HG02610 (cell line): ENCODE results near the gene ULK1.

ENCODE experiments used
- ATAC-seq: cut with Tn5 transposase; IDR thresholded peaks from one replicate; pipeline ENCODE4 v1.9.1; 2021; ENCODE audit warnings: mild to moderate bottlenecking, moderate library complexity; ENCODE audit not compliant: unreplicated experiment

Gene ULK1

GRCh38 chr12:131894313-131894860 is at the start of gene ULK1:
ULK1 (plus strand) TSS chr12:131894622; CDS start chr12:131895002, 380 bp downstream.
- ATAC-seq, result peak; percentile 80

GRCh38 chr12:131844656-131845055 is 49.8 kb upstream of the ULK1 start:
- no peak for ATAC-seq

GRCh38 chr12:131845121-131845520 is 49.3 kb upstream of the ULK1 start:
- ATAC-seq, result no peak

- ATAC-seq, result no peak
Measured at GRCh38 chr12:131847456-131847855, 47.0 kb upstream of the ULK1 start.

GRCh38 chr12:131848753-131849152 is 45.7 kb upstream of the ULK1 start:
- ATAC-seq, result no peak

- ATAC-seq, result no peak
Measured at GRCh38 chr12:131849700-131850553, 44.5 kb upstream of the ULK1 start.

GRCh38 chr12:131850856-131851559 is 43.4 kb upstream of the ULK1 start:
- no peak for ATAC-seq

GRCh38 chr12:131851741-131852550 is 42.5 kb upstream of the ULK1 start:
- ATAC-seq, result no peak

GRCh38 chr12:131852551-131853299 is 41.7 kb upstream of the ULK1 start:
- no peak for ATAC-seq

GRCh38 chr12:131853832-131854797 is 40.3 kb upstream of the ULK1 start:
- ATAC-seq, result no peak

GRCh38 chr12:131854861-131855476 is 39.5 kb upstream of the ULK1 start:
- ATAC-seq, result no peak

- ATAC-seq, result no peak
Measured at GRCh38 chr12:131855521-131856142, 38.8 kb upstream of the ULK1 start.

GRCh38 chr12:131856366-131857097 is 37.9 kb upstream of the ULK1 start:
- ATAC-seq, result no peak

- ATAC-seq, result no peak
Measured at GRCh38 chr12:131857908-131858850, 36.2 kb upstream of the ULK1 start.

- ATAC-seq, result no peak
Measured at GRCh38 chr12:131860472-131861260, 33.8 kb upstream of the ULK1 start.
